ENCODE results near the gene RASGRP1. TPM values are rescaled to one million over a fixed set of nuclear protein-coding genes. Genes with fewer than 3 reads are reported as not detected.

The RASGRP1 gene
- total RNA-seq, 1 experiment from 2014 or later = 1.6 TPM

DNA sequence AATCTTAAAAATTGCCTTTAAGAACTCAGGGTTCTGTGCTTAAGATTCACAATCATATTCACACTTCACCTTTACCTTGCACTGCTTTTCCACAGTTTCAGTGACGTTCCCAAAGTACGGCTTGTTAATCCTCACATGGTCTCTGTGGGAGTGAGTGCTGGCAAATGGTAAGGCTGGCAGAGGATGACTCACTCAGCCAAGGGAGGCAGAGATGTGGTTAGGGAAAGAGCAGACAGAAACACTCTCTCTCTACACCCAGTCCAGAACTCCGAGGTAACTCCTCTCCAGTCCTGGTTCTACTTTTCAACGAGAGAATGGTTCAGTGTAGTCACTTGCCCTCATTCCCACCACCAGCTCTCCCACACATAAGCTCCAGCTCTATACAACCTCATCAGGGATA lies 33.1 kb downstream of the RASGRP1 start:
- no peak overlapping the region for H3K4me2 ChIP-seq (ENCODE audit: low read length)
- H3K27me3 ChIP-seq (ENCODE audit: insufficient read depth, low read length) = no peaks in the 10 kb centered on the region; the same call in 1 of the 2 replicates
- POLR2A ChIA-PET = no interaction called here
- DNase-seq (ENCODE audit: low read depth, low spot score) = no peak
- no peak overlapping the region for H3K27ac ChIP-seq (ENCODE audit: low read depth, low read length)
- no peak overlapping the region for H3K4me3 ChIP-seq (replicated peaks in 1 of 2; ENCODE audit: low read depth in 1 of 2, low read length in 2 of 2)
- no peaks in the 10 kb centered on the region for H3K9me2 ChIP-seq (ENCODE audit: insufficient read depth)
- H2AFZ ChIP-seq (ENCODE audit: low read depth, low read length, poor library complexity, severe bottlenecking) = no peak overlapping the region
- CTCF ChIA-PET = interaction anchor here (1.4 kb wide), 1 partner anchor 32 kb away, joined by 3 read pairs; no protein-coding TSS in a partner anchor
- H3K36me3 ChIP-seq (ENCODE audit: control insufficient read depth in 1 of 2, insufficient read depth in 2 of 2, low read length in 2 of 2) = no peaks in the 10 kb centered on the region
- H3K9ac ChIP-seq (ENCODE audit: low read length) = no peak overlapping the region
- TF ChIP-seq YY1 (IDR thresholded peaks at IDR 0.05; ENCODE audit: extremely low read depth, insufficient replicate concordance, low read depth, low read length) (no peak), ZFX (IDR thresholded peaks at IDR 0.05) (no peak), POLR2AphosphoS5 (IDR thresholded peaks at IDR 0.05; ENCODE audit: low read depth, low read length) (no peak), POLR2A (IDR thresholded peaks at IDR 0.05; ENCODE audit: borderline replicate concordance, extremely low read depth, insufficient read depth, insufficient read length) (no peak), EZH2phosphoT487 (IDR thresholded peaks at IDR 0.05; ENCODE audit: borderline replicate concordance) (no peak), JUND (IDR thresholded peaks at IDR 0.05) (no peak), ZNF274 (IDR thresholded peaks at IDR 0.05; ENCODE audit: low read depth, low read length) (no peak), TCF7L2 (IDR thresholded peaks at IDR 0.05; ENCODE audit: borderline replicate concordance, extremely low read depth, insufficient read depth, insufficient read length) (no peak)
- TF ChIP-seq, protein P1, sequence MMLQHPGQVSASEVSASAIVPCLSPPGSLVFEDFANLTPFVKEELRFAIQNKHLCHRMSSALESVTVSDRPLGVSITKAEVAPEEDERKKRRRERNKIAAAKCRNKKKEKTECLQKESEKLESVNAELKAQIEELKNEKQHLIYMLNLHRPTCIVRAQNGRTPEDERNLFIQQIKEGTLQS (IDR thresholded peaks at IDR 0.05) = no peak
- TF ChIP-seq, protein P2, sequence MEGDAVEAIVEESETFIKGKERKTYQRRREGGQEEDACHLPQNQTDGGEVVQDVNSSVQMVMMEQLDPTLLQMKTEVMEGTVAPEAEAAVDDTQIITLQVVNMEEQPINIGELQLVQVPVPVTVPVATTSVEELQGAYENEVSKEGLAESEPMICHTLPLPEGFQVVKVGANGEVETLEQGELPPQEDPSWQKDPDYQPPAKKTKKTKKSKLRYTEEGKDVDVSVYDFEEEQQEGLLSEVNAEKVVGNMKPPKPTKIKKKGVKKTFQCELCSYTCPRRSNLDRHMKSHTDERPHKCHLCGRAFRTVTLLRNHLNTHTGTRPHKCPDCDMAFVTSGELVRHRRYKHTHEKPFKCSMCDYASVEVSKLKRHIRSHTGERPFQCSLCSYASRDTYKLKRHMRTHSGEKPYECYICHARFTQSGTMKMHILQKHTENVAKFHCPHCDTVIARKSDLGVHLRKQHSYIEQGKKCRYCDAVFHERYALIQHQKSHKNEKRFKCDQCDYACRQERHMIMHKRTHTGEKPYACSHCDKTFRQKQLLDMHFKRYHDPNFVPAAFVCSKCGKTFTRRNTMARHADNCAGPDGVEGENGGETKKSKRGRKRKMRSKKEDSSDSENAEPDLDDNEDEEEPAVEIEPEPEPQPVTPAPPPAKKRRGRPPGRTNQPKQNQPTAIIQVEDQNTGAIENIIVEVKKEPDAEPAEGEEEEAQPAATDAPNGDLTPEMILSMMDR (IDR thresholded peaks at IDR 0.05 in 2 of 3, conservative IDR thresholded peaks at IDR 0.05 in 1 of 3; ENCODE audit: borderline replicate concordance in 1 of 3, insufficient read depth in 1 of 3, low read depth in 2 of 3, low read length in 2 of 3) = no peak
- H3K79me2 ChIP-seq (ENCODE audit: insufficient read depth, low read length) = no peaks in the 10 kb centered on the region
- H4K20me1 ChIP-seq (ENCODE audit: insufficient read depth) = no peaks in the 10 kb centered on the region
- RAD21 ChIA-PET (ENCODE audit: low non-redundant PET in 1 of 2, low total read pairs in 2 of 2, uncharacterized antibody in 2 of 2, unreplicated experiment in 2 of 2) = no interaction called here
- no TSS peak for BruUV-seq (replicated peaks)
- 0 out of 4 replicates have a peak, but pooled peaks cover 3 to 9% of the 10 kb centered on the region in 2 experiments for H3K4me1 ChIP-seq (ENCODE audit: control insufficient read depth in 1 of 2, insufficient read depth in 2 of 2, low read length in 2 of 2)
- intact Hi-C loops (cut with micrococcal nuclease) = no loop called here
- no peaks in the 10 kb centered on the region for H3K9me3 ChIP-seq (ENCODE audit: control insufficient read depth in 1 of 2, insufficient read depth in 1 of 2, low read depth in 1 of 2, low read length in 2 of 2)
- no peak for ATAC-seq

Data from HCT116 (cell line).